ENCODE data around the gene TRMT1.

Gene TRMT1

GRCh38 chr19:13089857-13090507, 26.6 kb downstream of the TRMT1 start:
- peaks cover 11% of the 10 kb centered on the region for H3K4me1 ChIP-seq (ENCODE audit: insufficient read depth, low read length, poor library complexity, severe bottlenecking)

GRCh38 chr19:13089139-13089856, 27.2 kb downstream of the TRMT1 start:
- Histone ChIP-seq H3K4me1 (ENCODE audit: insufficient read depth, low read length, poor library complexity, severe bottlenecking) (peaks cover 5% of the 10 kb centered on the region), H3K9me2 (replicated peaks; ENCODE audit: low read depth, low read length) (no peaks in the 10 kb centered on the region), H2AFZ (ENCODE audit: low read length) (no peak overlapping the region), H4K20me1 (ENCODE audit: insufficient read depth, low read length, poor library complexity, severe bottlenecking) (peaks cover 4% of the 10 kb centered on the region), H3K9me3 (ENCODE audit: insufficient read depth, low read depth, low read length) (no peaks in the 10 kb centered on the region), H3K79me2 (ENCODE audit: insufficient read depth, low read length) (peaks cover 5% of the 10 kb centered on the region; the same call in 1 of the 2 replicates), H3K36me3 (ENCODE audit: insufficient read depth, low read length) (no peaks in the 10 kb centered on the region), H3F3A (ENCODE audit: low read depth) (no peaks in the 10 kb centered on the region), H3K4me3 (ENCODE audit: low read length, poor library complexity, severe bottlenecking) (no peak overlapping the region), H3K9ac (ENCODE audit: low read depth, low read length, poor library complexity, severe bottlenecking) (no peak overlapping the region), H3K27me3 (ENCODE audit: insufficient read depth, low read length, poor library complexity, severe bottlenecking) (no peaks in the 10 kb centered on the region), H3K4me2 (ENCODE audit: low read depth, low read length, poor library complexity, severe bottlenecking) (no peak overlapping the region)
- TF ChIP-seq EZH2phosphoT487 (IDR thresholded peaks at IDR 0.05; ENCODE audit: borderline replicate concordance) (no peak), CTCF (conservative IDR thresholded peaks at IDR 0.05; ENCODE audit: low read length) (peak; percentile 72)

More at GRCh38 chr19:13089857-13090507, 26.6 kb downstream of the TRMT1 start:
- no peak for TF ChIP-seq EZH2phosphoT487 (IDR thresholded peaks at IDR 0.05; ENCODE audit: borderline replicate concordance)
- TF ChIP-seq CTCF (conservative IDR thresholded peaks at IDR 0.05; ENCODE audit: low read length), result no peak
- Histone ChIP-seq H3K9ac (ENCODE audit: low read depth, low read length, poor library complexity, severe bottlenecking) (no peak overlapping the region), H3F3A (ENCODE audit: low read depth) (0 out of 2 replicates have a peak, but pooled peaks cover 5% of the 10 kb centered on the region), H4K20me1 (ENCODE audit: insufficient read depth, low read length, poor library complexity, severe bottlenecking) (peaks cover 6% of the 10 kb centered on the region), H3K9me2 (replicated peaks; ENCODE audit: low read depth, low read length) (no peaks in the 10 kb centered on the region), H3K79me2 (ENCODE audit: insufficient read depth, low read length) (peaks cover 8% of the 10 kb centered on the region; the same call in 1 of the 2 replicates), H3K4me3 (ENCODE audit: low read length, poor library complexity, severe bottlenecking) (no peak overlapping the region), H2AFZ (ENCODE audit: low read length) (no peak overlapping the region), H3K27me3 (ENCODE audit: insufficient read depth, low read length, poor library complexity, severe bottlenecking) (no peaks in the 10 kb centered on the region), H3K36me3 (ENCODE audit: insufficient read depth, low read length) (no peaks in the 10 kb centered on the region), H3K4me2 (ENCODE audit: low read depth, low read length, poor library complexity, severe bottlenecking) (no peak overlapping the region), H3K9me3 (ENCODE audit: insufficient read depth, low read depth, low read length) (no peaks in the 10 kb centered on the region)

- TF ChIP-seq CTCF (conservative IDR thresholded peaks at IDR 0.05; ENCODE audit: low read length), result no peak
- TF ChIP-seq EZH2phosphoT487 (IDR thresholded peaks at IDR 0.05; ENCODE audit: borderline replicate concordance), result no peak
- H3K9me3 ChIP-seq (ENCODE audit: insufficient read depth, low read depth, low read length), result no peaks in the 10 kb centered on the region
- H3K4me2 ChIP-seq (ENCODE audit: low read depth, low read length, poor library complexity, severe bottlenecking), result no peak overlapping the region
- no peaks in the 10 kb centered on the region for H3K9me2 ChIP-seq (replicated peaks; ENCODE audit: low read depth, low read length)
- no peaks in the 10 kb centered on the region for H3F3A ChIP-seq (ENCODE audit: low read depth)
- H3K4me3 ChIP-seq (ENCODE audit: low read length, poor library complexity, severe bottlenecking), result no peak overlapping the region
- no peaks in the 10 kb centered on the region for H3K27me3 ChIP-seq (ENCODE audit: insufficient read depth, low read length, poor library complexity, severe bottlenecking)
- H3K4me1 ChIP-seq (ENCODE audit: insufficient read depth, low read length, poor library complexity, severe bottlenecking), result no peaks in the 10 kb centered on the region
- H3K9ac ChIP-seq (ENCODE audit: low read depth, low read length, poor library complexity, severe bottlenecking), result no peak overlapping the region
- no peaks in the 10 kb centered on the region for H4K20me1 ChIP-seq (ENCODE audit: insufficient read depth, low read length, poor library complexity, severe bottlenecking)
- H3K79me2 ChIP-seq (ENCODE audit: insufficient read depth, low read length), result no peaks in the 10 kb centered on the region
- no peak overlapping the region for H2AFZ ChIP-seq (ENCODE audit: low read length)
- no peaks in the 10 kb centered on the region for H3K36me3 ChIP-seq (ENCODE audit: insufficient read depth, low read length)
Measured at GRCh38 chr19:13087795-13088537, 28.6 kb downstream of the TRMT1 start.
